GM12874 (cell line): ENCODE measurements around the gene TET3.

Experiments used
- TF ChIP-seq, protein P1 (sequence below): IDR thresholded peaks from 2 replicates; pipeline ENCODE4 v1.5.1; 2011; ENCODE audit warnings: low read depth, mild to moderate bottlenecking, control low read depth, low read length, moderate library complexity; ENCODE audit not compliant: insufficient read depth

The TET3 gene

DNA sequence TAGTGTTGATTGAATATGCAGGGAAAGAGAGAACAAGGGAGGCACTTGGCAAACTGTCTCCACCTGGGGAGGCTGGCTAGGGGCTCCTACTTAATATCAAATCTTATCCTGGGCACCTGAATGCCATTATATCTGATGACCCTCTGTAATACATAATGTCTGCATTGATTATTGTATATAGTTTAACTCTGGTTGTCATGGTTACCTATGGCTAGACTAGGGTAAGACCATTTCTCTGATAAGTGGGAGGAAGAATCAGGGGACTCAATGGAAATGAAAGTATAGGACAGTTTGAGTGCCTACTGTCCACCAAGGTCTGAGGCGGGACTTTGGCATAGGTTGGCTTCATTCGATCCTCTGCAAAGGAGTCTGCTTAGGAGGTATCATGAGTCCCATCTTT is 7.2 kb upstream of the TET3 start:
- TF ChIP-seq, protein P1, sequence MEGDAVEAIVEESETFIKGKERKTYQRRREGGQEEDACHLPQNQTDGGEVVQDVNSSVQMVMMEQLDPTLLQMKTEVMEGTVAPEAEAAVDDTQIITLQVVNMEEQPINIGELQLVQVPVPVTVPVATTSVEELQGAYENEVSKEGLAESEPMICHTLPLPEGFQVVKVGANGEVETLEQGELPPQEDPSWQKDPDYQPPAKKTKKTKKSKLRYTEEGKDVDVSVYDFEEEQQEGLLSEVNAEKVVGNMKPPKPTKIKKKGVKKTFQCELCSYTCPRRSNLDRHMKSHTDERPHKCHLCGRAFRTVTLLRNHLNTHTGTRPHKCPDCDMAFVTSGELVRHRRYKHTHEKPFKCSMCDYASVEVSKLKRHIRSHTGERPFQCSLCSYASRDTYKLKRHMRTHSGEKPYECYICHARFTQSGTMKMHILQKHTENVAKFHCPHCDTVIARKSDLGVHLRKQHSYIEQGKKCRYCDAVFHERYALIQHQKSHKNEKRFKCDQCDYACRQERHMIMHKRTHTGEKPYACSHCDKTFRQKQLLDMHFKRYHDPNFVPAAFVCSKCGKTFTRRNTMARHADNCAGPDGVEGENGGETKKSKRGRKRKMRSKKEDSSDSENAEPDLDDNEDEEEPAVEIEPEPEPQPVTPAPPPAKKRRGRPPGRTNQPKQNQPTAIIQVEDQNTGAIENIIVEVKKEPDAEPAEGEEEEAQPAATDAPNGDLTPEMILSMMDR: no peak

- TF ChIP-seq, protein P1: no peak
These were observed 5.7 kb upstream of the TET3 start for GRCh38 chr2:73979021-73979420.

DNA sequence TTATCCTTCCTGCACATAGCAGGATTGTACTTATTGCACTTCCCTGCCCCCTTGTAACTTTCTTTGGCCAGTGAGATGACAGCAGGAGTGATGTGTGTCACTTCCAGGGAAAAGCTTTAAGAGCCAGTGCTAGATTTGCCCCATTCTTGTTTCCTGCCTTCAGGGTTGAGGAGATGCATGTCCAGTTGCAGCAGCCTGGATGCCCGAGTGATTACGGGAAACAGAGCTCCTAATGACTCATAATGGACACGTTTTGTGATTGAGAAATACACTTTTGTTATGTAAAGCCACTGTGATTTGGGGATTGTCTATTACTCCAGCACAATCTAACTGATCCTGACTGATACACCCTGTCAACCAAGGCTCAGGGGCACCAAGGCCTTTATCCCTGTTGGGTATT is 5.0 kb upstream of the TET3 start:
- TF ChIP-seq, protein P1: no peak

GRCh38 chr2:73980566-73980965 is 4.1 kb upstream of the TET3 start:
- TF ChIP-seq, protein P1: no peak

- TF ChIP-seq, protein P1: no peak
These were observed 3.4 kb upstream of the TET3 start for GRCh38 chr2:73981081-73982001.

DNA sequence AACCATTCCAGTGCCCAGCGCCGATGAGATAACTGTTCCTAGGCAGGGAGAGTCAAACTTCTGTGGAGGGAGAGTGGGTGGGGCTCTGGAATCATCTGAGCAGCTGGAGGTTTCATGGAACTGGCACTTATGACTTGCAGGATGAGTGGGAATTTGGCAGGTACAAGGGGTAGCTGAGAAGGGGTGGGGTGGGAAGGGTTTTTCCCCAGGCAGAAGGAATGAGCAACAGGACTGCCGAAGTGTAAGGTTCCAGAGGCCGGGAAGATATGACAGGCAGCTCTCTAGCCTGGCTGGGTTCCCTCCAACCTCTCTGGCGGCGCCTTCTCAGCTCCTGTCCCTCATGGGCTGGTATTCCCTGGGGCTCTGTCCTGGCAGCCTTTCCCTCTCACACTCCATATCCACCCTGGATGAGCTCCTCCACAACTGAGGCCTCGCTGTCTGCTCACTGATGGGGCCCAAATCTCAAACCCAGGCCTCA is 2.5 kb upstream of the TET3 start:
- TF ChIP-seq, protein P1: no peak

DNA sequence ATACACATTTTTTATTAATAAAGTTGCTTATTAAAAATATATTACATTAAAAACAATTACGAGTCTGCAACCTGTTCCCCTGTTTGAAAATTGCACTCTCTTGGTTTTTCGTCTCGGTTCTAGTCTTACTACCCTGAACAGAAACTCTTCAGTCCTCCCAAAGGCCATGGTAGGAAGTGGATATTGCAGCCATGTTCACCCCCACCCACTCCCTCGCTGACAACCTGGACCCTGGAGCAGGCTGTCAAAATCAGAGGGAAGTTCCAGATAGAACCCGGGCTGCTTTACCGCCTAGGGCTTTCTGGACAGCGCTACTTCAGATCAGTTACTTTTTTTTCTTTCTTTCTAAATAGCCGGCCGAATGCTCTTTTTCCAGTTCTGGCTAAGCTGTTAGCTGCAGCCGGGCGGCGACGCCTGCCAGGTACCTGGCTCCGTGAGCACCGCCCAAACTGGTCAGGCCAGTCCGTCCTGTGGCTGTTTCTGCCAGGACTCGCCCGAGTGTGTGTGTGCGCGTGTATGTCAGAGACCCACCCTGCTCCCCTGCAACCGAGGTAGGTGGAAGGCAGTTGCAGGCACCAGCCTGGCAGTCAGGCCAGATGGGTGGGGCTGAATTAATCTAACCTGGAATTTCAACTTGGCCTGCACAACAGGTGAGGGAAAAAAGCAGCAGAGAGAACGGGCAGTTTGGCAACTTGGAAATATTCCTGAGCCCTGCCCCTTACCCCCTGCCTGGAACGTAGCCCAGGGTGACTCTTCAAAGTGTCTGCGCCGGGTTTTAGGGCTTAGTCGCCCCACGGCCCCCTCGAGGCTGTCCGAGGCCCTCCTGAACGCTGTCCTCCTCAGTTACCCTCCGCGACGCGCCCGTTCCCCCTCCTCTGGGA is 1.1 kb upstream of the TET3 start:
- TF ChIP-seq, protein P1: no peak
